Prostate gland (tissue), 2 donors: ENCODE measurements around the gene LPIN1. TPM values are rescaled to one million over a fixed set of nuclear protein-coding genes. Genes with fewer than 3 reads are reported as not detected.
"Not testable (repeated sequence)": the region's sequence is repeated elsewhere in the genome, so short reads cannot be mapped to it uniquely, and the experiment has no call there.

Experiments
- DNase-seq: peaks from one replicate; pipeline ENCODE4 v3.0.0-alpha.2; 2019; ENCODE audit warnings: low spot score
- H3K27ac ChIP-seq, 2 donors: fragments of 200-600 bp; sonication (generic); 2 replicates each; pipeline ENCODE4 v1.5.1; 2017 to 2019
- H3K27me3 ChIP-seq: fragments of 200-600 bp; sonication (generic); replicated peaks from 2 replicates; pipeline ENCODE4 v1.5.1; 2019; ENCODE audit not compliant: insufficient read depth
- H3K36me3 ChIP-seq, 2 donors: fragments of 200-600 bp; sonication (generic); 1 replicate in 1 of 2; 2 replicates in 1 of 2; pipeline versions ENCODE4 v1.5.1 to v1.8.1; 2017 to 2019
- H3K4me1 ChIP-seq: fragments of 200-600 bp; sonication (generic); replicated peaks from 2 replicates; pipeline ENCODE4 v1.5.1; 2019
- H3K4me3 ChIP-seq, 2 donors: fragments of 200-600 bp; sonication (generic); 2 replicates each; pipeline ENCODE4 v1.5.1; 2017 to 2019
- H3K9me3 ChIP-seq: fragments of 200-600 bp; sonication (generic); 2 replicates; pipeline ENCODE4 v1.5.1; 2017
- CTCF ChIP-seq, 4 experiments: fragments of 200-600 bp in 2 of 4; fragments of 450-650 bp in 2 of 4; sonication (generic) in 2 of 4; IDR thresholded peaks; 1 replicate in 3 of 4; 2 replicates in 1 of 4; pipeline ENCODE4 v1.5.1; 2016 to 2019; ENCODE audit warnings: antibody characterized with exemption in 4 of 4, mild to moderate bottlenecking in 2 of 4, moderate library complexity in 2 of 4
- POLR2A ChIP-seq: fragments of 450-650 bp; IDR thresholded peaks from one replicate; pipeline ENCODE4 v1.6.1; 2016; ENCODE audit warnings: antibody characterized with exemption, mild to moderate bottlenecking
- POLR2AphosphoS5 ChIP-seq: sonication (generic); formaldehyde crosslinking; IDR thresholded peaks from one replicate; pipeline ENCODE4 v1.6.1; 2017; ENCODE audit warnings: antibody characterized with exemption
- WGBS: methylation state at CpG from one replicate; pipeline ENCODE4 v1.1.5; 2018; 5-methylcytosine and 5-hydroxymethylcytosine counted together
- intact Hi-C: fragments of 100-400 bp; cut with DNase I; formaldehyde crosslinking; loops from one replicate; pipeline ENCODE4 v1.14.2; 2022
- total RNA-seq, 2 donors: library from RNA; depleted of rRNA; stranded (reverse); fragments of >200 nt; gene quantifications; one replicate each; pipeline ENCODE4 v1.1.0, GENCODE V29; 2016

The LPIN1 gene
- total RNA-seq, 2 donors from 2014 or later = 18.2 to 57.1 TPM

GRCh38 chr2:11758187-11758586 is 11.8 kb downstream of the LPIN1 start:
- no peaks in the 10 kb centered on the region for H3K36me3 ChIP-seq
- no peaks in the 10 kb centered on the region for H3K9me3 ChIP-seq
- H3K4me3 ChIP-seq = no peak overlapping the region
- H3K27me3 ChIP-seq = no peaks in the 10 kb centered on the region
- WGBS = 98% methylated on average over 4 of the region's 4 CpGs
- intact Hi-C loops = no loop called here
- TF ChIP-seq CTCF (IDR thresholded peaks at IDR 0.05) = no peak
- no peak for TF ChIP-seq POLR2A
- no peak for TF ChIP-seq POLR2AphosphoS5
- H3K27ac ChIP-seq = no peak overlapping the region
- peaks cover 2% of the 10 kb centered on the region for H3K4me1 ChIP-seq
- no peak for DNase-seq

DNA sequence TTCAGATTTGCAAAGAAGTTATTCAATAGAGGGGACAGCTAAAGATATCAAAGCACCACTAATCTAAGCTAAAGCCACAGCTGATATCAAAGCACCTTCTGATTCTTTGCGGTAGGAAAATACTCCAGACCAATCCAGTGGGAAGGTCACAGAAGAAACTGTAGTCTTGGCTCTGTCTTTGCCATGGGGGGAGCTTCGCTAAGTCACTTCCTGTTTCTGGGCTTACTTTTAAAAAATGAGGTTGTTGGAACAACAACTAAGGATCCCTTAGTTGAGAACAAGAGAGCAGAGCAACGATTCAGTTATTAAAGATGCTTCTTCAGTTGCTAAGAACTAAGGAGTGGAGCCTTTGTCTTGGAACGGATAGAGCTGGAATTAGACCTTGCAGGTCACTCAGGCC is 12.2 kb downstream of the LPIN1 start:
- Histone ChIP-seq H3K27me3 (no peaks in the 10 kb centered on the region), H3K27ac (no peak overlapping the region), H3K9me3 (no peaks in the 10 kb centered on the region), H3K4me1 (no peaks in the 10 kb centered on the region), H3K36me3 (no peaks in the 10 kb centered on the region), H3K4me3 (no peak overlapping the region)
- DNase-seq = no peak
- no peak for TF ChIP-seq POLR2A
- TF ChIP-seq POLR2AphosphoS5 = no peak
- TF ChIP-seq CTCF (IDR thresholded peaks at IDR 0.05) = no peak
- WGBS = 82% methylated on average over 4 of the region's 4 CpGs
- intact Hi-C loops = no loop called here

- H3K4me3 ChIP-seq, DNase-seq, H3K9me3 ChIP-seq, H3K4me1 ChIP-seq, H3K27ac ChIP-seq, intact Hi-C loops, H3K36me3 ChIP-seq, H3K27me3 ChIP-seq: not testable (repeated sequence)
- WGBS = 92% methylated on average over 24 of the region's 32 CpGs
Observed at GRCh38 chr2:11759182-11759975, 12.9 kb downstream of the LPIN1 start.

DNA sequence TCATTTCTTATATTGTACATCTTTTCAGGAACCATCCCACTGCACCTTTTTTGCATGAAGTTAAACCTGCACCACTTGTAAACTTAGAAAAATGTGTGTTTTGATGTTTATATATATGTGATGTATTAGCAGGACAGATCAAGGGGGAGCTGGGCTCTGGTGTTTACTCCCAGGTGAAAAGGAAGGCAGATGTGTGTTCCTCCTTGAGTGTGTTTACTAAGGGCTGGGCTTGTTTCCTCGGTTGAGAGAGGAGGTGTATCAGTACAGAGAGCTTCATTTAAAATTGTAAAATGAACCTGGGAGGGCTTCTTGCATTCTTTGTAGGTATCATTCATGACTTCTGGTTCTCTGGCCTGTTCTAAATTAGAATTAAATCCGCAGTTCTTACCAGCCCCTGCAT is 14.8 kb downstream of the LPIN1 start:
- TF ChIP-seq POLR2A (no peak), CTCF (IDR thresholded peaks at IDR 0.05) (no peak), POLR2AphosphoS5 (no peak)
- Histone ChIP-seq H3K27ac (no peak overlapping the region), H3K9me3 (no peaks in the 10 kb centered on the region), H3K4me3 (no peak overlapping the region), H3K27me3 (no peaks in the 10 kb centered on the region), H3K4me1 (no peaks in the 10 kb centered on the region), H3K36me3 (no peaks in the 10 kb centered on the region)
- WGBS = 49% methylated on average over 2 of the region's 2 CpGs
- intact Hi-C loops = no loop called here
- no peak for DNase-seq

GRCh38 chr2:11762031-11762430 is 15.6 kb downstream of the LPIN1 start:
- Histone ChIP-seq H3K9me3 (no peaks in the 10 kb centered on the region), H3K4me3 (no peak overlapping the region), H3K36me3 (no peaks in the 10 kb centered on the region), H3K27ac (no peak overlapping the region), H3K4me1 (no peaks in the 10 kb centered on the region), H3K27me3 (no peaks in the 10 kb centered on the region)
- intact Hi-C loops = no loop called here
- 88% methylated on average over 14 of the region's 14 CpGs for WGBS
- no peak for DNase-seq
- TF ChIP-seq POLR2A (no peak), POLR2AphosphoS5 (no peak), CTCF (IDR thresholded peaks at IDR 0.05) (no peak)
